HL-60 (cell line): ENCODE data around the gene TMEM183A.

ENCODE experiments used
- CTCF ChIP-seq: IDR thresholded peaks from one replicate; pipeline ENCODE4 v1.5.1; 2011; ENCODE audit warnings: low read length, control low read depth, inconsistent platforms; ENCODE audit not compliant: insufficient read depth
- GABPA ChIP-seq: IDR thresholded peaks from 2 replicates; pipeline ENCODE4 v1.6.1; 2012; ENCODE audit warnings: low read depth
- POLR2AphosphoS5 ChIP-seq: IDR thresholded peaks from 2 replicates; pipeline ENCODE4 v1.6.1; 2012; ENCODE audit warnings: low read depth
- TF ChIP-seq, protein P1 (sequence below): IDR thresholded peaks from 2 replicates; pipeline ENCODE4 v1.6.1; 2012; ENCODE audit warnings: low read depth; ENCODE audit not compliant: insufficient replicate concordance

- TF ChIP-seq CTCF (no peak), GABPA (no peak), POLR2AphosphoS5 (no peak)
- TF ChIP-seq, protein P1, sequence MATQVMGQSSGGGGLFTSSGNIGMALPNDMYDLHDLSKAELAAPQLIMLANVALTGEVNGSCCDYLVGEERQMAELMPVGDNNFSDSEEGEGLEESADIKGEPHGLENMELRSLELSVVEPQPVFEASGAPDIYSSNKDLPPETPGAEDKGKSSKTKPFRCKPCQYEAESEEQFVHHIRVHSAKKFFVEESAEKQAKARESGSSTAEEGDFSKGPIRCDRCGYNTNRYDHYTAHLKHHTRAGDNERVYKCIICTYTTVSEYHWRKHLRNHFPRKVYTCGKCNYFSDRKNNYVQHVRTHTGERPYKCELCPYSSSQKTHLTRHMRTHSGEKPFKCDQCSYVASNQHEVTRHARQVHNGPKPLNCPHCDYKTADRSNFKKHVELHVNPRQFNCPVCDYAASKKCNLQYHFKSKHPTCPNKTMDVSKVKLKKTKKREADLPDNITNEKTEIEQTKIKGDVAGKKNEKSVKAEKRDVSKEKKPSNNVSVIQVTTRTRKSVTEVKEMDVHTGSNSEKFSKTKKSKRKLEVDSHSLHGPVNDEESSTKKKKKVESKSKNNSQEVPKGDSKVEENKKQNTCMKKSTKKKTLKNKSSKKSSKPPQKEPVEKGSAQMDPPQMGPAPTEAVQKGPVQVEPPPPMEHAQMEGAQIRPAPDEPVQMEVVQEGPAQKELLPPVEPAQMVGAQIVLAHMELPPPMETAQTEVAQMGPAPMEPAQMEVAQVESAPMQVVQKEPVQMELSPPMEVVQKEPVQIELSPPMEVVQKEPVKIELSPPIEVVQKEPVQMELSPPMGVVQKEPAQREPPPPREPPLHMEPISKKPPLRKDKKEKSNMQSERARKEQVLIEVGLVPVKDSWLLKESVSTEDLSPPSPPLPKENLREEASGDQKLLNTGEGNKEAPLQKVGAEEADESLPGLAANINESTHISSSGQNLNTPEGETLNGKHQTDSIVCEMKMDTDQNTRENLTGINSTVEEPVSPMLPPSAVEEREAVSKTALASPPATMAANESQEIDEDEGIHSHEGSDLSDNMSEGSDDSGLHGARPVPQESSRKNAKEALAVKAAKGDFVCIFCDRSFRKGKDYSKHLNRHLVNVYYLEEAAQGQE = no peak
Measured at GRCh38 chr1:203056012-203056411, 48.8 kb downstream of the TMEM183A start.
